ENCODE measurements around the gene SCGB1D1.
A peak's percentile ranks its signal among the peaks of the same experiment; 100 is the strongest.

The SCGB1D1 gene

DNA sequence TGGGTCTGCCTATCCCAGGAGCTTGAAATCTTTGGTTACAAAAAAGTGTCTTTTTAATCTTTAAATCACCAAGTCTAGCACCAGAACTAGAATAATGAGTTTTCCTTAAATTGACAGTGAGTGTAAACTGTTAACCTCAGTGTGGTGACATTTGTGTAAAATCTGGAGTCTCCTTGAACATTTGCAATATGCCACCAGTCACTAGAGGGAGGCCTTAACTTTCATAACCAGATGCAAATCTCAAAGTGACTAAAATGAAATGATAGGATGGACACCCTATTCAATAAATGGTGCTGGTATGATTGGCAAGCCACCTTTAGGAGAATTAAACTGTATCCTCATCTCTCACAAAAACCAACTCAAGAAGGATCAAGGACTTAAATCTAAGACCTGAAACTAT is 43.7 kb downstream of the SCGB1D1 start:
- DNase-seq = no peak

DNA sequence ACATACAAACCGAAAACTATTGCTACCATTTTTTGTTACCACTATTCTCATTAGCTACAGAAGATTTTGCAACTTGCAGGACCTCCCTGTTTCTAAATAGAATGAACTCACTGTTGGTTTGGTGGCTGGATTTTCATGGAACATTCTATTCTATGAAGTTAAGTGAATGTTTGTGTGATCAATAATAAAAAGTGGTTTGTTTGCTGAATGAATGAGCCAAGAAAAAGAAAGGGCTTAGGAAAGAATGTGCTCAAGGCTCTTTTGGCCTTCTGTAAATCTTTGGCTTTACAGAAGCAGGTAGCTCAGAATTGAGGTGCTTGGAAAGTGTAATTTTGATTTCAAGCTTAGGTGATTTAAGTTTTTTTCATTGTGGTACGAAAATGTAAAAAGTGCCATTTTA is 46.2 kb downstream of the SCGB1D1 start:
- DNase-seq = no peak

DNA sequence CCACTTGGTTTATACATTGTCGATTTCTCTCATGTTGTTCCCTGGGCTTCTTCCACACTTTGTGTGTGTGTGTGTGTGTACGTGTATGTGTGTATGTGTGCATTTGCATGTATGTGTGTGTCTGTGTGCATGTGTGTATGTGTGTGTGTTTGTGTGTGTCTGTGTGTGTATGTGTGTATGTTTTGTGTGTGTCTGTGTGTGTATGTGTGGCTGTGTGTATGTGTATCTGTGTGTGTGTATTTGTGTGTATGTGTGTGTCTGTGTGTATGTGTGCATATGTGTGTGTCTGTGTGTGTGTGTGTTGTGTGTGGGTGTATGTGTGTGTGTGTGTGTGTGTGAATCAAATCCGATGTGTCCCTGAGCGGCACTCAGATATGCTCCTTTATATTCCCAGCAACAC is 47.5 kb downstream of the SCGB1D1 start:
- no peak for DNase-seq

DNA sequence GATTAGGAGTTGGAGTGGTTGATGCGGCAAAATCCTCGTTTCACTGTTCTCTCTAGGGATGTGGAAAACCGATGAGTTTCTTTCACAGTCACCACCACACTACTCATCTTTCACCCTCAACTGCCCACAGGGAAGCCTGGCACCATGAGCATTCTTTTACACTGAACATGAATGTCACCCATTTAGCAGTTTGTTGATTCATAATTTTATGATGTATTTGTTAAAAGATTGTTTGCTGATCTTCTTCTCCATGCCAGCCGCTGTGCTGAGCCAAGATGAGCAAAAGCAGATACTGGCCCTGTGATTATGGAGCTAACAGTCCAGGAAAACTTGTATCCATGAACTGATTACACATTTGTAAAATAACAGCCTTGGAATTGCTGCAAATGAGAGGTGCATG is 48.1 kb downstream of the SCGB1D1 start:
- DNase-seq = peak in 1 of 51 donors; percentile 7

DNA sequence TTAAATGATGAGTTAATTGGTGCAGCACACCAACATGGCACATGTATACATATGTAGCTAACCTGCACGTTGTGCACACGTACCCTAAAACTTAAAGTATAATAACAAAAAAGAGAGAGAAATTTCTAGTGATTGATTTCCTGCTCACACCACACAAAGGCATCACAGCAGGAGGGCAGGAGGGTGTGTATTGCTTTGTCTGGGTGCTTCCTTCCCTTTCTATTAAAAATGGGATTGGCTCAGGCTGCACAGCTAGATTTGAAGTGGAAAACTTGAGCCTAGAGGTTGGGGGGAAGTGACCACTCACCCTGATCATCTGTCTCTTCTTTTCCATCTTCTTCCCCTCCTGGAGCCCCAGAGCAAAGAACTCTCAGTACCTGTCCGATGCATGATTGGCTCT is 51.1 kb downstream of the SCGB1D1 start:
- no peak for DNase-seq

DNA sequence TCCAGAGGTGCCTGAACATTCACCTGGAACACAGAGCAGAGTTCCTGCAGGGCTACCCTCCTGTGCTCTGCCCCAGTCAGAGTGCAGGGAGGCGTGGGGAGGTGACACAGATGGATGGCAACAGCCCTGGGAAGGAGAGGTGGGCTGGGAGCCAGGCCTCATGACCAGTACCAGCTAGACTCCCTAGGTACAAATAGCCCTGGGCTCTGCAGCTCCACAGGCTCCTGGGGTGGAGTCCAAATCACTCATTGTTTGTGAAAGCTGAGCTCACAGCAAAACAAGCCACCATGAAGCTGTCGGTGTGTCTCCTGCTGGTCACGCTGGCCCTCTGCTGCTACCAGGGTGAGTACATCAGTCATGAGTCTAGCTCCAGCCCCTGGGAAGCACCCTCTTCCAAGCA is 52.0 kb downstream of the SCGB1D1 start, which contains the start of gene SCGB1D2:
SCGB1D2 (plus strand) TSS at position 219 of the 400 bp plus-strand sequence; CDS start at position 288, 69 bp downstream.
- peak in 20 of 51 donors; percentile 4 to 63 (median 18) for DNase-seq

All from hypothalamus (tissue), 51 donors.